K562 (cell line): Measurements from ENCODE around the gene KCNK3. TPM values are rescaled to one million over a fixed set of nuclear protein-coding genes. Genes with fewer than 3 reads are reported as not detected.

ENCODE experiments used
- ATAC-seq: fragments of 200-7000 bp; cut with Tn5 transposase; 3 replicates; pipeline ENCODE4 v1.9.1; 2020; ENCODE audit warnings: moderate library complexity
- BruUV-seq: library from RNA; stranded (reverse); fragments of 400-500 nt; replicated peaks from 2 replicates; lab custom pipeline; 2021; lab: Mats Ljungman, UMichigan
- CTCF ChIA-PET: fragments of 300-600 bp; formaldehyde crosslinking; extraction: SDS; loops from one replicate; lab custom pipeline; 2021; ENCODE audit warnings: low intra/inter-chr PET ratio; lab: Yijun Ruan, JAX
- POLR2A ChIA-PET: fragments of 300-600, 350-650 bp; sonication (Branson Sonifier 250); formaldehyde crosslinking; extraction: SDS; loops from one replicate; lab custom pipeline; 2021; ENCODE audit warnings: antibody characterized with exemption, inconsistent platforms; lab: Yijun Ruan, JAX
- DNase-seq, 4 experiments: peaks; one replicate each; pipeline versions ENCODE4 v3.0.0 to v3.0.0-alpha.2; 2011 to 2018; ENCODE audit warnings: low spot score in 3 of 4, mixed read lengths in 3 of 4; ENCODE audit errors: extremely low read depth in 1 of 4
- FAIRE-seq: peaks from 2 replicates; lab custom pipeline; 2011; peaks lifted over from hg19 to GRCh38; lab: Jason Lieb, UNC
- H2AFZ ChIP-seq: 2 replicates; pipeline ENCODE4 v1.6.0; 2011; ENCODE audit warnings: low read depth, low read length, control low read depth, inconsistent platforms
- H3K27ac ChIP-seq: fragments of 200-600 bp; 3 replicates; pipeline ENCODE4 v1.8.0; 2011; ENCODE audit warnings: low read depth, mild to moderate bottlenecking, control low read depth, inconsistent platforms, low read length, moderate library complexity, mixed read lengths; ENCODE audit errors: extremely low read depth
- H3K27me3 ChIP-seq, 2 experiments: fragments of 300-600 bp in 1 of 2; 2 replicates in 1 of 2; 3 replicates in 1 of 2; pipeline versions ENCODE4 v1.6.0 to v1.8.0; 2011; ENCODE audit warnings: inconsistent platforms in 2 of 2, low read length in 2 of 2, mild to moderate bottlenecking in 1 of 2, mixed read lengths in 1 of 2, moderate library complexity in 1 of 2; ENCODE audit not compliant: control insufficient read depth in 2 of 2, insufficient read depth in 2 of 2
- H3K36me3 ChIP-seq: fragments of 300-600 bp; 3 replicates; pipeline ENCODE4 v1.8.0; 2011; ENCODE audit warnings: mild to moderate bottlenecking, low read length, inconsistent platforms; ENCODE audit not compliant: control insufficient read depth, insufficient read depth
- H3K4me1 ChIP-seq, 2 experiments: fragments of 200-600 bp in 1 of 2; replicated peaks in 1 of 2; 2 replicates in 1 of 2; 3 replicates in 1 of 2; pipeline versions ENCODE4 v1.5.1 to v1.8.0; 2011; ENCODE audit warnings: inconsistent platforms in 2 of 2, low read length in 2 of 2, mild to moderate bottlenecking in 1 of 2, mixed read lengths in 1 of 2, moderate library complexity in 1 of 2; ENCODE audit not compliant: control insufficient read depth in 2 of 2, insufficient read depth in 2 of 2
- H3K4me2 ChIP-seq: 2 replicates; pipeline ENCODE4 v1.6.1; 2011; ENCODE audit warnings: low read length, control low read depth, inconsistent platforms, mixed read lengths; ENCODE audit not compliant: insufficient read depth
- H3K4me3 ChIP-seq: fragments of 200-600 bp; sonication (generic), shearing (Covaris generic); 2 replicates; pipeline ENCODE4 v1.5.1; 2016; ENCODE audit warnings: control low read depth, inconsistent platforms
- H3K79me2 ChIP-seq: fragments of 200-600 bp; 3 replicates; pipeline ENCODE4 v1.8.0; 2011; ENCODE audit warnings: low read length, inconsistent platforms; ENCODE audit not compliant: control insufficient read depth, insufficient read depth
- H3K9ac ChIP-seq, 2 experiments: 2 replicates each; pipeline versions ENCODE4 v1.6.0 to v1.6.1; 2011; ENCODE audit warnings: low read depth in 2 of 2, low read length in 2 of 2, control low read depth in 1 of 2, inconsistent platforms in 1 of 2, mild to moderate bottlenecking in 1 of 2, mixed read lengths in 1 of 2; ENCODE audit not compliant: insufficient read depth in 1 of 2
- H3K9me1 ChIP-seq: one replicate; pipeline ENCODE4 v1.6.0; 2011; ENCODE audit warnings: inconsistent platforms, mild to moderate bottlenecking, low read length, moderate library complexity; ENCODE audit not compliant: control insufficient read depth, insufficient read depth
- H3K9me3 ChIP-seq: replicated peaks from 2 replicates; pipeline ENCODE4 v1.5.1; 2011; ENCODE audit warnings: low read depth, low read length, inconsistent platforms; ENCODE audit not compliant: control insufficient read depth, insufficient read depth
- H4K20me1 ChIP-seq: replicated peaks from 2 replicates; pipeline ENCODE4 v1.6.1; 2011; ENCODE audit warnings: low read length, inconsistent platforms, mixed read lengths; ENCODE audit not compliant: control insufficient read depth, insufficient read depth
- ARID3A ChIP-seq: IDR thresholded peaks from 2 replicates; pipeline ENCODE4 v1.6.1; 2012; ENCODE audit warnings: low read depth, low read length, improper control_type of control experiment, borderline replicate concordance
- ESRRB ChIP-seq: fragments of 250-450 bp; sonication (Bioruptor Pico); IDR thresholded peaks from 2 replicates; pipeline ENCODE4 v1.5.0; 2020; ENCODE audit warnings: mild to moderate bottlenecking, moderate library complexity, borderline replicate concordance
- HNRNPUL1 ChIP-seq: fragments of 200-400 bp; formaldehyde crosslinking; IDR thresholded peaks from 2 replicates; pipeline ENCODE4 v1.6.1; 2017; ENCODE audit warnings: low read length
- HOXB6 ChIP-seq: fragments of 250-450 bp; sonication (Bioruptor Pico); IDR thresholded peaks from 2 replicates; pipeline ENCODE4 v1.5.1; 2022; ENCODE audit warnings: mild to moderate bottlenecking, borderline replicate concordance
- MXD1 ChIP-seq: fragments of 250-450 bp; sonication (Bioruptor Pico); IDR thresholded peaks from 2 replicates; pipeline ENCODE4 v1.8.0; 2021; ENCODE audit warnings: borderline replicate concordance, mild to moderate bottlenecking, moderate library complexity; ENCODE audit not compliant: poor library complexity, severe bottlenecking
- MYC ChIP-seq, 2 experiments: fragments of 250-450 bp in 1 of 2; sonication (Bioruptor Pico) in 1 of 2; IDR thresholded peaks; 2 replicates each; pipeline versions ENCODE4 v1.5.1 to v1.6.1; 2012 to 2021; ENCODE audit warnings: low read depth in 2 of 2, borderline replicate concordance in 1 of 2, improper control_type of control experiment in 1 of 2, low read length in 1 of 2, mild to moderate bottlenecking in 1 of 2, moderate library complexity in 1 of 2
- NONO ChIP-seq, 2 experiments: fragments of 200-400 bp in 1 of 2; fragments of 450-650 bp in 1 of 2; formaldehyde crosslinking in 1 of 2; IDR thresholded peaks; 2 replicates each; pipeline ENCODE4 v1.6.1; 2017; ENCODE audit warnings: low read depth in 2 of 2, mild to moderate bottlenecking in 2 of 2, moderate library complexity in 2 of 2, low read length in 1 of 2
- RCOR1 ChIP-seq, 2 experiments: IDR thresholded peaks; 2 replicates each; pipeline ENCODE4 v1.6.1; 2012; ENCODE audit warnings: low read depth in 2 of 2, low read length in 2 of 2, borderline replicate concordance in 1 of 2, improper control_type of control experiment in 1 of 2
- THAP12 ChIP-seq: fragments of 250-450 bp; sonication (Bioruptor Pico); IDR thresholded peaks from 2 replicates; pipeline ENCODE4 v1.9.0; 2021; ENCODE audit warnings: mild to moderate bottlenecking, inconsistent platforms
- WHSC1 ChIP-seq: IDR thresholded peaks from one replicate; pipeline ENCODE4 v1.6.1; 2012; ENCODE audit warnings: low read length, control low read depth, inconsistent platforms
- ZC3H8 ChIP-seq: fragments of 450-650 bp; IDR thresholded peaks from 2 replicates; pipeline ENCODE4 v1.6.1; 2017
- ZFPM2 ChIP-seq: fragments of 250-450 bp; sonication (Bioruptor Pico); IDR thresholded peaks from 2 replicates; pipeline ENCODE4 v1.5.1; 2022; ENCODE audit warnings: mild to moderate bottlenecking
- ZNF217 ChIP-seq: sonication (generic); formaldehyde crosslinking; IDR thresholded peaks from 2 replicates; pipeline ENCODE4 v1.8.0; 2022; ENCODE audit warnings: mild to moderate bottlenecking, missing genetic modification reagents
- ZNF644 ChIP-seq: fragments of 200-800 bp; sonication (Bioruptor generic); IDR thresholded peaks from 2 replicates; pipeline ENCODE4 v1.6.1; 2016; ENCODE audit warnings: low read depth, missing genetic modification characterization, missing compliant biosample characterization
- ZNF695 ChIP-seq: fragments of 450-650 bp; formaldehyde crosslinking; IDR thresholded peaks from 2 replicates; pipeline ENCODE4 v1.4.0; 2020; ENCODE audit warnings: mild to moderate bottlenecking, moderate library complexity
- ZNF830 ChIP-seq: fragments of 250-450 bp; sonication (Bioruptor Pico); IDR thresholded peaks from 2 replicates; pipeline ENCODE4 v1.5.0; 2021; ENCODE audit warnings: mild to moderate bottlenecking
- WGBS: fragments of 100-300 bp; shearing (Covaris generic); methylation state at CpG from one replicate; pipeline ENCODE4 v1.1.6; 2016; ENCODE audit warnings: low coverage, mixed read lengths; ENCODE audit not compliant: insufficient coverage; ENCODE audit errors: missing lambda C conversion rate; 5-methylcytosine and 5-hydroxymethylcytosine counted together
- in situ Hi-C: fragments of 300-500 bp; cut with MboI; formaldehyde crosslinking; loops from 4 replicates; pipeline ENCODE4 v1.15.0; 2018; ENCODE audit warnings: inconsistent platforms, mixed read lengths
- intact Hi-C: fragments of 100-400 bp; cut with micrococcal nuclease; formaldehyde crosslinking; loops from 2 replicates; pipeline ENCODE4 v1.14.2; 2022
- polyA plus RNA-seq, 8 experiments: library from polyadenylated mRNA; depleted of rRNA in 4 of 8; stranded (reverse) in 5 of 8; unstranded in 3 of 8; fragments of >200 nt; fragmentation: Nextera tagmentation in 2 of 8; fragmentation: Illumina TruSeq in 1 of 8; extraction: Ambion mirVana in 2 of 8; extraction: Trizol in 1 of 8; gene quantifications; 2 replicates each; pipeline versions ENCODE4 v1.2.1 to v1.2.3, GENCODE V29; 2011 to 2014; ENCODE audit warnings: inconsistent platforms in 1 of 8, missing spikeins in 1 of 8
- total RNA-seq, 7 experiments: library from RNA; depleted of rRNA in 6 of 7; stranded (reverse); fragments of >200 nt in 6 of 7; fragmentation: Illumina TruSeq in 2 of 7; extraction: Trizol in 2 of 7; gene quantifications; 2 replicates each; pipeline versions ENCODE4 v1.2.1 to v1.2.3, GENCODE V29; 2011 to 2021; ENCODE audit warnings: low replicate concordance in 1 of 7
- TF ChIP-seq, protein P1 (sequence below): fragments of 450-650 bp; IDR thresholded peaks from 2 replicates; pipeline ENCODE4 v1.6.1; 2016; ENCODE audit warnings: borderline replicate concordance

Gene KCNK3
- total and polyA plus RNA-seq, 9 of the 15 experiments (the other 6 are each of a cell fraction or from before 2014, with no cell fraction given): 0.01 to 0.20 (median 0.07) TPM; not detected in 5

DNA sequence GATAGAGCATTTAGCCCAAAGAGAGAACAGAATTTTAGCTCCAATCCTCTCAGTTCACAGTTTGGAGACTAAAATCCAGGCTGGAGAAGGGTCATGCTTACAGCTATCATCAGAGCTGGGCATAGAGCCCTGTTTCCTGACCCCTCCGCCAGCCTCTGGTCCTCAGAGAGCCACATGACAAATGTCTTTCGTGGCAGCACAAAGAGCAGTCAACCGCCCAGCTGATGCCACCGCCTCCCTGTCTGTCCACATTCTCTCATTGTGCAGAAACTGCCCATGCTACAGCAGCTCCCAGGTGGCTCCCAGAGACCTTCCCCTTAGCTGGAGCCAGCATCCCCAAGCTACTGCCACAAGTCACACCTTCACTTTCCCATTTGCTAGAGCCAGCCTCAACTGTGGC, 7.6 kb downstream of the KCNK3 start:
- Histone ChIP-seq H3K4me3 (no peak overlapping the region), H3K4me2 (no peak overlapping the region), H3K27ac (no peak overlapping the region), H3K79me2 (no peaks in the 10 kb centered on the region), H2AFZ (no peak overlapping the region), H3K9me1 (no peaks in the 10 kb centered on the region), H3K36me3 (no peaks in the 10 kb centered on the region), H3K4me1 (no peaks in the 10 kb centered on the region), H3K9ac (no peak overlapping the region), H4K20me1 (peaks cover 18% of the 10 kb centered on the region), H3K27me3 (peaks cover 26 to 77% of the 10 kb centered on the region in 2 experiments; a peak in 4 of 5 replicates), H3K9me3 (no peaks in the 10 kb centered on the region)
- FAIRE-seq (no peak), DNase-seq (no peak), ATAC-seq (no peak)
- in situ Hi-C loops: no loop called here
- intact Hi-C loops: no loop called here
- BruUV-seq: no TSS peak
- POLR2A ChIA-PET: no interaction called here
- CTCF ChIA-PET: no interaction called here
- WGBS: 1% methylated on average over 4 of the region's 4 CpGs
- TF ChIP-seq MXD1 (CRISPR knock-in tag) (no peak), WHSC1 (no peak), ZNF695 (CRISPR knock-in tag) (no peak), HOXB6 (CRISPR knock-in tag) (no peak), ESRRB (CRISPR knock-in tag) (no peak), THAP12 (CRISPR knock-in tag) (no peak), ZC3H8 (no peak), ZNF217 (no peak), ZNF830 (CRISPR knock-in tag) (no peak), ARID3A (no peak), ZNF644 (no peak), NONO (IDR thresholded peaks at IDR 0.05; ENCODE audit: low read depth in 2 of 2, low read length in 1 of 2) (no peak), ZFPM2 (no peak), HNRNPUL1 (no peak), RCOR1 (IDR thresholded peaks at IDR 0.05; ENCODE audit: borderline replicate concordance in 1 of 2, low read depth in 2 of 2, low read length in 2 of 2) (no peak), MYC (IDR thresholded peaks at IDR 0.05; ENCODE audit: low read depth, low read length) (no peak), MYC (CRISPR knock-in tag; IDR thresholded peaks at IDR 0.05; ENCODE audit: borderline replicate concordance, low read depth) (no peak)
- TF ChIP-seq, protein P1, sequence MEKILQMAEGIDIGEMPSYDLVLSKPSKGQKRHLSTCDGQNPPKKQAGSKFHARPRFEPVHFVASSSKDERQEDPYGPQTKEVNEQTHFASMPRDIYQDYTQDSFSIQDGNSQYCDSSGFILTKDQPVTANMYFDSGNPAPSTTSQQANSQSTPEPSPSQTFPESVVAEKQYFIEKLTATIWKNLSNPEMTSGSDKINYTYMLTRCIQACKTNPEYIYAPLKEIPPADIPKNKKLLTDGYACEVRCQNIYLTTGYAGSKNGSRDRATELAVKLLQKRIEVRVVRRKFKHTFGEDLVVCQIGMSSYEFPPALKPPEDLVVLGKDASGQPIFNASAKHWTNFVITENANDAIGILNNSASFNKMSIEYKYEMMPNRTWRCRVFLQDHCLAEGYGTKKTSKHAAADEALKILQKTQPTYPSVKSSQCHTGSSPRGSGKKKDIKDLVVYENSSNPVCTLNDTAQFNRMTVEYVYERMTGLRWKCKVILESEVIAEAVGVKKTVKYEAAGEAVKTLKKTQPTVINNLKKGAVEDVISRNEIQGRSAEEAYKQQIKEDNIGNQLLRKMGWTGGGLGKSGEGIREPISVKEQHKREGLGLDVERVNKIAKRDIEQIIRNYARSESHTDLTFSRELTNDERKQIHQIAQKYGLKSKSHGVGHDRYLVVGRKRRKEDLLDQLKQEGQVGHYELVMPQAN: no peak
